ENCODE data around the gene SMIM7.
"Not testable (repeated sequence)": the region's sequence is repeated elsewhere in the genome, so short reads cannot be mapped to it uniquely, and the experiment has no call there.

SMIM7 gene

DNA sequence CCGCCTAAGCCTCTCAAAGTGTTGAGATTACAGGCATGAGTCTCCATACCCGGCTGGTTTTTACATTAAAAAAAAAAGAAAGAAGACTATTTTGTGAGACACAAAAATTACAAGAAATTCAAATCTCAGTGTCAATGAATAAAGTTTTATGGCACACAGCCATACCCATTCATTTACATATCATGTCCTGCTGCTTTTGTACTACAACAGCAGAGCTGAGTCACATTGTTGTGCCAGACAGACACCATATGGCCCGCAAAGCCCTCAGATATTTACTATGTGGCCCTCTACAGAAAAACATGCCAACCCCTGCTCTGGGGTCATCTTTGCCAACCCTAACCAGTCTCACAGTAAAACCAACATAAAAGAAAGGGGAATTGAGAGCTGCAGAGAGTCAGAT lies 5.3 kb downstream of the SMIM7 start:
- no peak for DNase-seq (ENCODE audit: low read depth)

DNA sequence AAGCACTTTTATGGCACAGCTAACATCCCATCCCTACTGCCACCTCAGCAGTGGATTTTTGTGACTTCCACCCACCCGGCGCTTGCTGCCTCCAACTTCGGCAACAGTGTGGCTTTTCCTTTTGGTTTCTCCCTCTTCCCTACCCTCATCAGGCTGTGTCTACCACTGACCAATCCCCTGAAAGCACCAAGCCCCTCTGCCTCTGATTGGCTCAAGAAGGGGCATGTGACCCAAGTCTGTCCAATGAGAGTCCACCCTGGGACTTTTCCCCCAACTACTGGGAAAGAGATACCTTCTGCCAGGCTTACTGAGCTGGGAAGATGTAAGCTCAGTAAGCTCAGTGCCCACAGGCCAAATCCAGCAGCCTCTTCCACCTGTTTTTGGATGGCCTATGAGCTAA lies 5.8 kb downstream of the SMIM7 start:
- DNase-seq (ENCODE audit: low read depth): no peak

DNA sequence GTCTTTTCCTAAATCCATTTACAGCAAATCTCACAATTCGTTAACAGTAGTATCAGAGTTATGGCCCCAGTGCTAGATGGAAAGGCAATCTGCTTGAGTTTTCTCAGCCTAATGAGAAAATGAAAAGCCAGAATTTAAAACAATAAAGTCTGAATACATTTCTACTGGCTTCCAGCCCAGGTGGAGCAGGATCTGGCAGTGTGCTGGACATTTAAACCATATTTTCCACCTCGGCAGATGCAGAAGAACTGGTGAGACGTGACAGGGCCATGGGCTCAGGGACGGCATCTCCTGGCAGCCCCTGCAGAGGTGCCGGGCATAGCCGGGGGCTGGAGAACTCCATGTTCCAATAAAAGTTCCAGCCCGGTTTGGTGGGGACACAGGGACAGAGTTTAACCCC lies 7.1 kb downstream of the SMIM7 start:
- DNase-seq (ENCODE audit: low read depth): no peak

DNA sequence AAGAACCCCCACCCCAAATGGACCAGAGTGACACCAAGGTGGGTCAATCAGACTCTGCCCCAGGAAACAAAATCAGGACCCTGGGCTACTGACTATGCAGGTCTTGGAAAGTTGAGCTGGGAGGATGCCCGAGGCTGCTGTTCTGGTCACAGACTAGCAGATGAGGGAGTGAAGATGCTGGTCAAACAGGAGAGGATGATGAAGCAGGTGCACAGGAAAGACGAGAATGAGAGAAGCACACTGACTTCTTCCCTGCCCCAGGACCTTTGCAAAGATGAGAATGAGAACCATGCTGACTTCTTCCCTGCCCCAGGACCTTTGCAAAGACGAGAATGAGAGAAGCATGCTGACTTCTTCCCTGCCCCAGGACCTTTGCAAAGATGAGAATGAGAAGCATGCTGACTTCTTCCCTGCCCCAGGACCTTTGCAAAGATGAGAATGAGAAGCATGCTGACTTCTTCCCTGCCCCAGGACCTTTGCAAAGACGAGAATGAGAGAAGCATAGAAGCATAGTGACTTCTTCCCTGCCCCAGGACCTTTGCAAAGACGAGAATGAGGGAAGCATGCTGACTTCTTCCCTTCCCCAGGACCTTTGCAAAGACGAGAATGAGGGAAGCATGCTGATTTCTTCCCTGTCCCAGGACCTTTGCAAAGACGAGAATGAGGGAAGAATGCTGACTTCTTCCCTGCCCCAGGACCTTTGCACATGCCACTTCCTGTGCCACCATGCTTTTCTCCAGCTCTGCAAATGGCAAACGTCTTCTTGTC lies 8.3 kb downstream of the SMIM7 start:
- not testable (repeated sequence) for DNase-seq (ENCODE audit: low read depth)

DNA sequence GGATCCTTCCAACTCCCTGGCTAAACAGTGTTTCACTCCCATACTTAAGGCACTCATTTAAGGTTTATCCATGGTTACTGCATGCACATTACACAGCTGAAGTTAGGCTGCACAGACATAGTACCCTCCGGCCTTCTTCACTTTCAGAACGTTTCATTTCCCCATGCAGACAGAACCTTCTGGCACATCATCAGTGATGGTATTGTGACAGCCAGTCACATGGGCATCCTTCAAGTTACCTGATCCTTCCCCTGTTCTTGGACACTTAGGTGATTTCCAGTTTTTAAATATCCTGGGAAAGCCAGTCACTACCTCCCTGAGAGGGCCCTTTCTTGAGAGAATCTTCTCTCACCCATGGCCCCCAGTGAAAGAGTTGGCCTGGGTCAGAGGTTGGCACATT lies 9.1 kb downstream of the SMIM7 start:
- DNase-seq (ENCODE audit: low read depth): no peak

DNA sequence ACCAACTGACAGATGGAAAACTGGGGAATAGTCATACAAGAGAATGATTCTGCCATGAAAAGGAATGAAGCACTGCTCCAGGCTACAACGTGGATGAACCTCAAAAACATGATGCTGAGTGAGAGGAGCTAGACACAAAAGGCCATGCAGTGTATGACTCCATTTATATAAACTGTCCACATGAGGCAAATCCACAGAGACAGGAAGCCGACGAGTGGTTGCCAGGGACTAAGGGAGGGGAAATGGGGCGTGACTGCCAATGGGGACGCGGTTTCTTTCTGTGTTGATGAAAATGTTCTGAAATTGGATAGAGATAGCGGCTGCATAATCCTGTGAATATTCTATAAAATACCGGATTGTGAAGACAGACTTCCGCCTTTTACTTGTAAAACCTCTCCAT lies 10.2 kb downstream of the SMIM7 start:
- no peak for DNase-seq (ENCODE audit: low read depth)

DNA sequence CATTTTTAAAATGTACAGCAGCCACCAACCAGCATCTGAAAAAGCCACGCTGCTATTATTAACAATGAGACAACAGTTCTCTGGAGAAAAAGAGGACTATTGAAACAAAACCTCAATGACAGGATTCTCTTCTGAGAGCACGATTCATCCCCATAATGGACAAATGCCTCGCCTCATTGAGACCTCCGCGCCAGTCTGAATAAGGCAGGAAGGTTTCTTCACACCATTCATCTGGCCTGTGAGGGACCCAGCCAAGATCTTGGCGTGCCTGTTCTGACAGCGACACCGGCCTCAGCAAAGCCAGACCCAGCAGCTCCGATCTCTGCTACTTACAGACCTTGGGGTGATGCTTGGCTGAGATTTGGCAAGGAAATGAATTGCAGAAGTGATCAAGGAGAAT lies 14.8 kb downstream of the SMIM7 start:
- DNase-seq (ENCODE audit: low read depth): no peak

DNA sequence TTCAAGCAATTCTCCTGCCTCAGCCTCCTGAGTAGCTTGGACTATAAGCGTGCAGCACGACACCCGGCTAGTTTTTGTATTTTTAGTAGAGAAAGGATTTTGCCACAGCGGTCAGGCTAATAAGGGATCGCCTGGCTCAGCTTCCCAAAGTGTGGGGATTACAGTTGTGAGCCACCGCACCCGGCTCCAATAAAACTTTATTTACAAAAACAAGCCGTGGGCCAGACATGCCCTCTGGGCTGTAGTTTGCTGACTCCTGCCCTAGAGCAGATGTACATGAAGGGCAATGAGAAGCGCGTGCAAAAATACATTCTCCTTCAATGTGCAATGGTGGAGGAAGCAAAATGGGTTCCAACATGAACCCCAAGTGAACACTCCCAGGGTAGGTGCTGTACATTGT lies 18.2 kb downstream of the SMIM7 start:
- DNase-seq (ENCODE audit: low read depth): no peak

DNA sequence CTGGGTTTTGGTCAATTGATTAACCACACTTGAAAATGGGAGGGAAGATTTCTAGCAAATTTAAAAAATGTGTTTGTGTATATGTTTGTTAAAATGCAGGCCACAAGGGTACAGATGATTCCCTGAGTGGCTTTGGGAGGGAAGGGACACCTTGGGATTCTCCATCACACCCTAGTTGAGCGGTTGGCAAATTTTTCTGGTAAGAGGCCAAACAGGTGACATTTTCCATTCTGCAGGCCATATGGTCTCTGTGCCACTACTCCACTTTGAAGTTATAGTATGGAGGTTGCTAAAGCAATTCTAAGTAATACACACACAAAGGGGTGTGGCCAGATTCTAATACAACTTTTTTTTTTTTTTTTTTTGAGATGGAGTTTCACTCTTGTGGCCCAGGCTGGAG lies 19.0 kb downstream of the SMIM7 start:
- no peak for DNase-seq (ENCODE audit: low read depth)

DNA sequence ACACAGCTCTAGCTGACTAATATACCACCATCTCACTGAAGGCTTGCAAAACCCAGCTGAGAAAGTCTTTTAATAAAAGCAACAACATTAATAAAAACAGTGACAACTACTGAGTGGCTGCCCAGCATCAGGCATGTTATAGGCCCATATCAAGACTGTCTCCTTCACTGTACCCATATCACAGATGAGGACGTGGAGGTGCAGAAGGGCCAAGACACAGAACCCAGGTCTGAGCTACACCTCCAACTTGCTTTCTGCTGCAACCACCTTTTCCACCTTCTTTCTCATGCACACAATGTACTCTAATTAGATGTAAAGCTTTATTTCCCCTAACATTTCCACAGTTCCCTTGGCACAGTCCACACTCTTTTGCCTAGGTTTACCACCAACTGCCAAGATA lies 21.3 kb downstream of the SMIM7 start:
- DNase-seq (ENCODE audit: low read depth): no peak

DNA sequence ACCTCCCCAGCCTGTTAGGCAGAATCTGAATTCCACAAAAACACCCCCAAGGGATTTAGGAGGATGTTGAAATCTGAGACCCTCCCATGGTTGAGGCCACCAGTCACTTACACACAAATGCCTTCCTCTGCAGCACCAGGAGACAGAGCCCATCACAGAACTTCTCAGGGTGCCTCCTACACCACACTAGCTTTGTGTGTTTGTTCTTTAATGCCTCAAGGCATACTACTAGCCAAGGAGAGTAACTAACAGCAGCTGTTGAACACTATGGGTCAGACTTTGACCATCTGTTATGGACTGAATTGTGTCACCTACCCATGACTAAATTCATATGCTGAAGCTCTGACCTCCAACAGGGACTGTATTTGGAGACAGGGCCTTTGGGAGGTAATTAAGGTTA lies 22.4 kb downstream of the SMIM7 start:
- no peak for DNase-seq (ENCODE audit: low read depth)

DNA sequence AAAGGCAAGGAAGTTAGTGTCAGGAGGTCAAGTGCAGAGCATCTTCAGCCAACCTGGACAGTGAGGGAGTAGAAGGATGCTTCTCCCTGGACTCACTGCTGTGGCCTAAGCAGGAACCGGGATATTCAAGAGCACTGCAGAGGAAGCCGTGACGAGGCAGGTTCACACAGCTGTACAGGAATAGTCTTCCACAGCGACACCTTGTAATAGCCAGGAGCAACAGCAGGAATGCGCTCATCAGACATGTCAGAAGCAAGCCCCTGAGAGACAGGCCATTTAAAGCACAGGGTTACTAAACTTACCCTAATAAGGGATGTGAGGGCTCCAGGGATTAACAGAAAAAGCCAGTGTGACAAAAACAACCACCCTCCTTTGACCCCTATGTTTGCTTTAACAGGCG lies 28.5 kb downstream of the SMIM7 start:
- DNase-seq (ENCODE audit: low read depth): no peak

DNA sequence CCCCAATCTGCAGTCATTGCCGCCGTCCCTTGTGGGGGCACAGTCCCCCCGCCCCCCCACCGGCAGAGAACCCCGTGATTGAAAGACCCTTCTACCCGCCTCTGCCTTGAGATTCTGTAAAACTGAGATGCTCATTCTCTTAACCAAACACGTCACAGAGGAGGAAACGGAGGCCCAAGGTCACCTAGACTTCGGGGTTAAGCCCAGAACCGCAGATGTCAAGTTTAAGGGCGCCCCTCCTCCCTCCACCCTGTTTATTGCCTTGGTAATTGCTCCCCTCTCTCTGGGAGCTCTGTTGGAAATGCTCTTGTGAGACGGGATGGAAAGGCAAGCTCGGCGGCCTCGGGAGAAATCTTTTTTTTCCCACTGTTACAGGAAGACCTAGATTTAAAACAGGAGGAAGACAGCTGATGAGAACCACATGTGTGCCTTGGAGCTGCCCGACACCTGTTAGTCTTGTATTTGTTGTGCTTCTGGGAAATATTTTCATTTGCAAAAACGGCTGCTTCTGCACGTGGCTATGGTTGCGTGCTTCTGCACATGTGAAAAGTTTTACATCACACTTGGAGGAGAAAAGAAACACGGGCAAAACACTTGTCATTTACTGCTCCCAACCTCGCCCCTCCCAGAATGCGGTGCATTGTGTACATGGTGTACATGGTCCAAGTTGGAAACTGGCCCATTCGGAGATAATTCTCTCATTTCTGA lies 30.8 kb downstream of the SMIM7 start:
- DNase-seq (ENCODE audit: low read depth): no peak

DNA sequence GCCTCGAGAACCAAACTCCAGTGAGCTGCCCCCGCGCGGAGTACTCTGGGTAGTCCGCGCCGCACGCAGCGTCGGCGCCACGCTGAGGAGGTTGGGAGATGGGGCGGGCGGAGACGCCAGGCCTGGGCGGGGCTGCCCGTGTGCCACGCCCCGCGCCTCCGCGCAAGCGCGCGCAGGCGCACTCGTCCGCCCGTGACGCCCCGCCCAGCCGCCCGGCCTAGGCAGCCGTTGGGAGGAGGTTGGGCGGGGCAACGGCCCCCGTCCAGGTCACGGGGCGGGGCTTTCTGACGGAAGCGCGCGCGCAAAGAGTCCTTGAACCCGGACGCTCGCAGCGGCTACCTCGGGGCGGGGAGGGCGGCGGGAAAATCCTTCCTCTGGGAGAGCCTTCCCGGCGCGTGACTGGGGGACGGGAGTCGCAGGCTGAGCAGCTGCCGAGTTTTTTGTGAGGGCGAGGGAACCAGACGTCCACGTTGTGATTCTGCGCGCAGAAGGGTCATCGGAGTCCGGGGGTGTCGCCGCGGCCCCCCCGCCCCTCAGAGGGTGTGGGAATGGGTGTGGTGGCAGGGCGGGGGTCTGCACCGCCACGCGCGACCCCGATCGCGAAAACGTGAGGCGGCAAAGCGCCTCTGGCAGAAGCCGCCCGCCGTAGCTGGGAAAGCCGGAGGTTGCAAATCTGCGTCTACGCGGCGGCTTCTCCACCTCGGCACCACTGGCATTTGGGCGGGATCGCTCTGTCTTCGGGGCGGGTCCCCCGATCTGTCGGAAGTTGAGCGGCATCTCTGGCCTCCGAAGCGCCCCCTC lies 31.6 kb downstream of the SMIM7 start, which contains the start of gene MED26:
Gene MED26 (minus strand): TSS at position 22 of the 801 bp plus-strand sequence. CDS start 261 bp downstream, outside the sequence.
- peak; percentile 93 for DNase-seq (ENCODE audit: low read depth)

DNA sequence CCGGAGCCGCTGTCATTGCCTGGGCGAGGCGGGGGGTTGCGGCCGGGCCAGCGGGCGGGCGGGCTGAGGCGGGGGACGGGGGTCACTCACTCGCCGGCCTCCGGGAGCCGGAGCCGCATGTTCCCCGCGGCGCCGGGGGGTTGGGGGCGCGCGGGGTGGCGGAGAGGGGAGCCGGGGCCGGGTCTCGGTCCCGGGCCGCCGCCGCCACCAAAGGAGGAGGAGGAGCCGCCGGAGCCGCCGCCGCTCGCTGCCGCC lies 32.1 kb downstream of the SMIM7 start:
- DNase-seq (ENCODE audit: low read depth): no peak

DNA sequence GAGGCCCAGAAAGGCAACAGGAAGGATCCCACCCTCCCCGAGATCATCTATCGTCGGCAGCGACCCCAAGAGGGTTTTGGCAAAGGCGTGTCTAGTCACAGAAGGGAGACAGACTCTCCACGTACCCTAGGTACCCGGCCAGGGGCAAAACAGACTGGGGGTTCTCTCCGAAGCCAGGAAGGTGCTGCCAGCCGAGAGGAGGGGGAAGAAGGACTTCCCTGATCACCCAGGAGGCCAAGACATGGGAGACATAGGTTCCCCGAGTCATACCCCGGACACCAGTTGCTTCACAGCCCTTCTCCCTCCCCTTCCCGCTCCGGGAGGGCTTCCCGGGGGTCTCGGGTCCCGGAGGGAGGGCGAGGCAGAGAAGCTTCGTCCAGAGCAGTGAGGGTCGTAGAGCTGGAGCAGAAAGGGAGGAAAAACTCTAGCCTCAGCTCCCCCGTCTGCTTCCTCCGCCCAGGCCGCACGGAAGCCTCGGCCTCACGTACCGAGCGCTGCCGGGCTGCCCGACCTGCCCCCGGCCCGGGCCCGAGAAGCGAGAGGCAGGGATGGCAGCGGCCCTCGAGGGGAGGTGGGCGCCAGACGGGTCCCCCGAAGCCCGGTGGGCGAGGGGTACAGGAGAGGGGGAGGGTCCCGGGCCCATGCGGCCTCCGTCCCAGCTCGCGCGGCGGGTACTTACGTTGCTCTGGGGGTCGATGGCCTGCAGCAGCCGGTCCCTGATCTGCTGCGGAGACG lies 32.6 kb downstream of the SMIM7 start:
- DNase-seq (ENCODE audit: low read depth): no peak

DNA sequence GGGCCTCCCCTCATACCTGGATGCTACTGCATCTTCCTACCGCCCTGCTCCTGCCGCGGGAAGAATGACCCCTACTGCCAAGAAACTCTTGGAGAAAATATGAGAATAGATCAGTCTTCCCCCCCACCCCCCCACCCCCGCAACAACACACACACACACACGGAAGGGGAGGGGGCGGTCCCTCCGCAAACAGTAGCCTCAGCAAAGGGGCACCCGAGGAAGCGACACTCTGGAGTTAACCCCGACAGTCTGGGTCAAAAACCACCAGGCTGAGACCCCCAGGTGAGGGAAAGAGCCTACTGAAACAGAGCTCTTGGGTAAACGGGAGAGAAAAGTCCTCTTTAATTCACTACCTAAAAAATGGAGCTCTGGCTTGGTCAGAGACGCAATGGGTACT lies 33.1 kb downstream of the SMIM7 start:
- no peak for DNase-seq (ENCODE audit: low read depth)

DNA sequence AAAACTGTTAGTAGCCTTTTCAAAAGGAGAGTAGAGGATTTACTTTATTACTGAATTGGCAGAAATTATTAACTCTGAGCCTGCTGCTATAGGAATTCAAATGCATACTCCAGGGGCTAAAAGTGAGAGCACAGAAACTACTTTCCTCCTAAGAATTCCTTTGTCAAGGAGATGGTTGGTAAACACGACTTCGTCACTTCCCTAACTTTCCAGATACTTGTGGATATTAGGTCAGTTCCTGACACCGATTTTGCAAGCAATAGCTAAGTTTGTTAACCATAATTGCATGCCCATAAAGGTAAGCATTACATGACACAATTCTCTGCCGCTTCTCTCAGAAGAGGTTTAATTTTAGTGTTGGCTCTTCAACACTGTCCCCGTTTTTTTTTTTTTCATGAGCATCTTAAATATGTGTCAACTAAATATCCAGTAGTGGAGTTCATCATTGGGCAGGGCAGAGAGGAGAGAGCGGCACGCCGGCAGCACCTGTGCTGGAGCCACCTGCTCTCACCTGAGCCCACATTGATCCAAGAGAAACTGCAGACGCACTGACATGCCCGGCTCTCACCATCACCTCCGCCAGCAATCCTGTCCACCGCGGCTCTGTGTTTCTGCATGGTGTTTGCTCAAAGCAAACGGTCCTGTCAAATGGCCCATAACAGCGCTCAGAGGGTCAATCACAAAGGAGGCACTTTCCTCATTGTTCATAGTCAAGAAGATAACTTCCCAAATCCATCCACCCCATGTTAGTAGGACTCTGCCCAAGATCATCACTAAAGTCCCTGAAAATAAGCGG lies 34.6 kb downstream of the SMIM7 start:
- no peak for DNase-seq (ENCODE audit: low read depth)

DNA sequence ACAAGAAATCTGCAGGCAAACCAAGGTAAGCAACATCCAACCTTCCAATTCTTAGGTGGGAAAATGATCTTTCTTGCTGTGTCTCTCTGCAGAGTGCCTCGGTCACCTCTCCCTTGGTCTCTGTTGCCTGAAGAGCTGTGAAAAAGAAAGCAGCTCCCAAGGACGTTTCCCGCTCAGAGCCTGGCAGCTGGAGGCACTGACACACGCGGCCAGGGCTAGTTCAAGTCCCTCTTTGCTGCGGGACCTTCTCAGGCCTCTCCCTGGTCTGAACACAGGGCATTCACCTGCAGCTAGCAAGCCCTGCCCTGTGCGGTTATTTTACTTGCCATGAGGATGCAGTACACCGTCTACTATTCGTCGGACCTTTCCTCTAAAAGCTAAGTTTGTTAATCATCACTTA lies 35.7 kb downstream of the SMIM7 start:
- no peak for DNase-seq (ENCODE audit: low read depth)

DNA sequence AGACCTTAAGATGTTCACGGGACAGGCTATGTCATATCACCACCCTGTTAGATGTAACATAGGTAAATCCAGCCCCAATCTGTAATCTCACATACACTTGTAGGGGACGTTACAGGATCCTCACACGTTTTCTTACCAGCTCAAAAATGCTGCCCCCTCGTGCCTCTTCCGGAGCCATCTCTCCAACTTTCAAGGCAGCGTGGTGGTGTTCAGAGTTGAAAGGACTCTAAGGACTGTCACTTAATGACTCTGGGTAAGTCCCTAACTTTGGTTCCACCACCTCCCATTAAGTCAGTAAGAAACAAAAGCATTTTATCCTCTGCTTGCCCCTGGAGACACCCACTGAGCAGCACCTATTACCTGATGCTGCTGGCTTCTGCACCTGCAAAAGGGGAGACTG lies 36.4 kb downstream of the SMIM7 start:
- DNase-seq (ENCODE audit: low read depth): no peak

DNA sequence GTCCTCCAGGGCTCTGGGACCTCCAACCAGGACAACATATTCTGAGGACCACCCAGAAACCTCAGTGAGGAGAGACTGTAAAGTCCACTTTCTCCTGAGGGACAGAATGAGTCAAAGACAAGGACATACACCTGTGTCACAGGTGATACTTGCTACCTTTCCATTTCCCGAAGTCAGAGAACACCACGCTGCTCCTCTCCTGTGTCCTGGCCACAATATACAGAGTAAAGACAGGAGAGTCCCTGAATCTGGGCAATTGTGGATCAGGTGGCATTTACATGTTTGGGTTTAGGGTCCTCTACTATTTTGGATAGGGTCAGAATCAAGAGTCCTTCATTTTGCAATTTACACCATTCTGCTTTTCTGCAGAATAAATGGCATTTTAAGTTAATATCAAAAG lies 36.9 kb downstream of the SMIM7 start:
- no peak for DNase-seq (ENCODE audit: low read depth)

Measured in T follicular helper cell (primary cell).